ENCODE data around the gene STRIP1.

Gene STRIP1

GRCh38 chr1:110053552-110054428 is 19.4 kb downstream of the STRIP1 start:
- DNase-seq (ENCODE audit: low read depth): no peak

GRCh38 chr1:110055493-110056284 is 21.3 kb downstream of the STRIP1 start:
- DNase-seq (ENCODE audit: low read depth): no peak

- no peak for DNase-seq (ENCODE audit: low read depth)
These were observed 21.9 kb downstream of the STRIP1 start for GRCh38 chr1:110056285-110056683.

GRCh38 chr1:110056776-110057175 is 22.4 kb downstream of the STRIP1 start:
- DNase-seq (ENCODE audit: low read depth): peak; percentile 69

- DNase-seq (ENCODE audit: low read depth): no peak
These were observed 23.6 kb downstream of the STRIP1 start for GRCh38 chr1:110057963-110058518.

- DNase-seq (ENCODE audit: low read depth): no peak
These were observed 24.2 kb downstream of the STRIP1 start for GRCh38 chr1:110058591-110058990.

- DNase-seq (ENCODE audit: low read depth): no peak
These were observed 24.9 kb downstream of the STRIP1 start for GRCh38 chr1:110059133-110059863.

GRCh38 chr1:110060034-110060661 is 25.7 kb downstream of the STRIP1 start:
- DNase-seq (ENCODE audit: low read depth): no peak

GRCh38 chr1:110060662-110061060 is 26.2 kb downstream of the STRIP1 start:
- DNase-seq (ENCODE audit: low read depth): no peak

- DNase-seq (ENCODE audit: low read depth): no peak
These were observed 26.9 kb downstream of the STRIP1 start for GRCh38 chr1:110061341-110061740.

GRCh38 chr1:110062612-110063011 is 28.2 kb downstream of the STRIP1 start:
- no peak for DNase-seq (ENCODE audit: low read depth)

- no peak for DNase-seq (ENCODE audit: low read depth)
These were observed 29.4 kb downstream of the STRIP1 start for GRCh38 chr1:110063781-110064180.

GRCh38 chr1:110064576-110065337 is 30.3 kb downstream of the STRIP1 start:
- no peak for DNase-seq (ENCODE audit: low read depth)

- no peak for DNase-seq (ENCODE audit: low read depth)
These were observed 31.4 kb downstream of the STRIP1 start for GRCh38 chr1:110065841-110066240.

GRCh38 chr1:110067479-110067892 is 33.1 kb downstream of the STRIP1 start:
- DNase-seq (ENCODE audit: low read depth): no peak

- DNase-seq (ENCODE audit: low read depth): no peak
These were observed 33.6 kb downstream of the STRIP1 start for GRCh38 chr1:110067893-110068645.

GRCh38 chr1:110068646-110069403 is 34.4 kb downstream of the STRIP1 start:
- no peak for DNase-seq (ENCODE audit: low read depth)

GRCh38 chr1:110069404-110070281 is 35.2 kb downstream of the STRIP1 start:
- no peak for DNase-seq (ENCODE audit: low read depth)
